ENCODE results near the gene CDKN2B.

The CDKN2B gene

GRCh38 chr9:22033012-22033630 is 24.0 kb upstream of the CDKN2B start:
- no peak for DNase-seq

- DNase-seq: no peak
Observed at GRCh38 chr9:22031655-22032411, 22.7 kb upstream of the CDKN2B start.

DNA sequence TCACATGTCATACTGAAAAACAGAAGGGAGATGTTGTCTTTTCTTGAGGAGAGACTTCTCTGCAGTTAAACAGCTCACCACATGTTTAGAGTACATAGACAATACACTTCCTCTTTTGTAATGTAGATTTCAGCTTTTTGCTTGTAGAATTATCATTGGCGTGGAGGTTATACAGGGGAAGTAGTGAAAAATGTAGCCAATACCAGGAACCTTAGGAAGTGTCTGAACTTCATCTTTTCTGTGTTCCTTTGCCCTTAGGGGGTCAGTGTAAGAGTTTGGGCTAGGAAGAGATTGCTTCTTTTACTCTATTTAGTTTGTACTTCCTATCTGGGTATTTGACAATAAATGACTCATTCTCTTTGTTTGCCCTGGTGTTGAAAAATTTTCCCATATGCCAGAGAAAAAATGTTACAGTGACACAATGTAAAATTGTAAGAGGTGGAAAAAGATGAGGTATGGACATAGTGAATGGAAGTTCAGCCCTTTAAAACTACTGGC is 21.0 kb upstream of the CDKN2B start:
- no peak for DNase-seq

GRCh38 chr9:22029231-22029630 is 20.1 kb upstream of the CDKN2B start:
- DNase-seq: no peak

DNA sequence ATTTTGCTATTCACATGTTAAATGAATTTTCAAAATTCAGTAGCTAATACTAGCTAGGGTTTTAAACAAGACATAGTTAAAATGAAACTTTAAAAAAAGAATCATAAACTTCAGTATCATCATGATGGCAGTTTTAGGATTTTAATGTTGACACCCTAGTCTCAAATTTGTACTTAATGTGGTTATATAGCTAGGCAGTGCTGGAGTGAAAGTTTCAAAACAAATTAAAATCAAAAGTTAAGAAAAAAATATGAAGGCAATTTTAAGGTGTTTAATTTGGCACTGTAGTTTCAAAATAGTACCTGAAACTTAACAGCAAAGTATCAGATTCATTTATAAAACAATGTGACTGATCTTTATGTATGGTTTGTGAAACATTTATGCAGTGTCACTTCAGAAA is 19.3 kb upstream of the CDKN2B start:
- DNase-seq: no peak

- DNase-seq: no peak
Observed at GRCh38 chr9:22026696-22027095, 17.6 kb upstream of the CDKN2B start.

DNA sequence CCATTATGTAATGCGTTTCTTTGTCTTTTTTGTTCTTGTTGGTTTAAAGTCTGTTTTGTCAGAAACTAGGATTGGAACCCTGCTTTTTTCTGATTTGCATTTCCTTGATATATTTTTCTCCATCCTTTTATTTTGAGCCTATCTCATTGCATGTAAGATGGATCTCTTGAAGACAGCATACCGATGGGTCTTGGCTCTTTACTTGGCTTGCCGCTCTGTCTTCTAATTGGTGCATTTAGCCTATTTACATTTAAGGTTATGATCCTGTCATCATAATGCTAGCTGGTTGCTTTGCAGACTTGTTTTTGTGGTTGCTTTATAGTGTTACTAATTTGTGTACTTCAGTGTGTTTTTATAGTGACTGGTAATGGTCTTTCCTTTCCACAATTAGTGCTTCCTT is 13.3 kb upstream of the CDKN2B start:
- DNase-seq: no peak

- DNase-seq: no peak
Observed at GRCh38 chr9:22010866-22011625, 1.9 kb upstream of the CDKN2B start.

GRCh38 chr9:22009506-22009867 is 382 bp upstream of the CDKN2B start:
- no peak for DNase-seq

DNA sequence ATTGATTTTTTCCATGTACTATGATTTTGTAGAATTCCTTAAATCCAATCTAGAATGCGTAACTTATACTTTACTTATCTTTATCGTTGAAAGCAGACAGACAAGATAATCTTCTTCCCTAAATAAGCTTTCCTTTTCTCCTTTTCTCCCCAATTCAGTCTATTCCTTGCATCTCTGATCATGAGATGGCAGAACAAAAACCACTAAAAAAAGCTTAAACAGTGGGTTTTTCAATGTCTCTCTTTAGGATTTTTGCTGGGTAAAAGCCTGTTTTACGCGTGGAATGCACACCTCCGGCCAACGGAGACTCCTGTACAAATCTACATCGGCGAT is 755 bp downstream of the CDKN2B start:
- DNase-seq: no peak

DNA sequence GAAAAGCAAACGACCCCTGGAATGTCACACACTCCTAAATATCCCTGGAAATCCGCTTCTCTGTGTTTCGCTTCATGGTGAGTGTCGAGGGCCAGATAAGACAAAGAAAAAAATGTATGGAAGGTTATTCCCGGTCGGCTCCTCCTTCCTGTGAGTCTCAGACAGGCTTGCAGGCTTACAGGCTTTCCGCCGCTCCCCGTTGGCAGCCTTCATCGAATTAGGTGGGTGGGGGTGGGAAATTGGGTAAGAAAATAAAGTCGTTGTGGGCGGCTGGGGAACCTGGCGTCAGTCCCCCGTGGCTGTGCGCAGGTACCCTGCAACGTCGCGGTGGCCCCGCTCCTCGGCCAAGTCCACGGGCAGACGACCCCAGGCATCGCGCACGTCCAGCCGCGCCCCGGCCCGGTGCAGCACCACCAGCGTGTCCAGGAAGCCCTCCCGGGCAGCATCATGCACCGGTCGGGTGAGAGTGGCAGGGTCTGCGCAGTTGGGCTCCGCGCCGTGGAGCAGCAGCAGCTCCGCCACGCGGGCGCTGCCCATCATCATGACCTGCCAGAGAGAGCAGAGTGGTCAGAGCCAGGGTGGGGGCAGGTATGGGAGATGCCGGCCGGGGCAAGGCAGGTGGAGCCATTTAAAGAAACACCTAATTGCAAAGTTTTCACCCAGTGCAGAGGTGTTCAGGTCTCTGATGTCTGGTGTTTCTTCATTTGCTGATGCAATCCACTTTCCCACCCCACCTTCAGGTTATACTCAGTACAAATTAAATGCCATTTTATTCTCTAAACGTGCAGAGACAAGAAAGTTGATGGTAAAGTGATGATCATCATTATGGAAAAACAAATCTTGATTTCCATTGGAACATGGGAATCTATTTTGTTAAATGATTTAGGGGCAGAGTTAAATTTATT is 3.2 kb downstream of the CDKN2B start:
- no peak for DNase-seq

DNA sequence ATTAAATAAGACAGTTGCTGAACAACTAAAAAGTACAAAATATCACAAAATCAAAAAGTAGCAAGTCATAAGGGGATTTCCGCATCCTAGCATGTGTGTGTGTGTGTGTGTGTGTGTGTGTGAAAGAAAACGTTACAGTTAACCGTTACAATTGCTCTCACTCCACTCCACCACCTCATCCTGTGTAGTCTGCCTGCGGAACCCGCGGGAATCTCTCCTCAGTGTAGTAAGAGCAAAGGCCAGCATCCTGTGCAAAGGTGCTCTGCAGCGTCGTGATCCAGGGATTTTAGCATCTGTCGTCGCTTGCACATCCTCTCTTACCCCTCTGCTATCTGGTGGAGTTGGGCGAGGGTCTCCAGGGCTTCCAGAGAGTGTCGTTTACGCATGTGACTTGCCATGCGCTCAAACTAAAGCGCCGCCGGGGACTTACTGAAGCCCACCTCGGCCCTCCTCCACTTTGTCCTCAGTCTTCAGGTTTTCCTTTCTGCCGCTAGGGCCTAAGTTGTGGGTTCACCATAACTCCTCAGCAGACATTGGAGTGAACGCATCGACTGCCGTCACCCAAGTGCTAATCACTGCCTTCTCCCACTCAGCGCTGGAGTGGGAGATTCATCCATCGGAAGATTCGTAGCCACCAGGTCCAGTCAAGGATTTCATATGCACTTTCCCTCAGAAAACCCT is 3.9 kb downstream of the CDKN2B start:
- no peak for DNase-seq

- no peak for DNase-seq
Observed at GRCh38 chr9:22002038-22002437, 7.1 kb downstream of the CDKN2B start.

- no peak for DNase-seq
Observed at GRCh38 chr9:21998026-21998425, 11.1 kb downstream of the CDKN2B start.

DNA sequence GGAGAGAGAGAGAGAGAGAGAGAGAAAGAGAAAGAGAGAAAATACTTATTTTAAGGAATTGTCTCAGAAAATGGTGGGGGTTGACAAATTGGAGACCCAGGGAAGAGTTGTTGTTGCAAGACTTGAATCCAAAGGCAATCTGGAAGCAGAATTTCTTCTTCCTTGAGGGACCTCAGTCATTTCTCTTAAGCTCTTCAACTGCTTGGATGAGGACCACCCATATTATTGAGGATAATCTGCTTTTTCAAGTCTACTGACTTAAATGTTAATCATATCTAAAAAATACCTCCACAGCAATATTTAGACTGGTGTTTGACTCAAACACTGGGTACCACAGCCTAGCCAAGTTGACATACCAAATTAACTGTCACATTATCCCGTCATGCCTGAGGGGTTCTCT is 11.6 kb downstream of the CDKN2B start:
- DNase-seq: no peak

DNA sequence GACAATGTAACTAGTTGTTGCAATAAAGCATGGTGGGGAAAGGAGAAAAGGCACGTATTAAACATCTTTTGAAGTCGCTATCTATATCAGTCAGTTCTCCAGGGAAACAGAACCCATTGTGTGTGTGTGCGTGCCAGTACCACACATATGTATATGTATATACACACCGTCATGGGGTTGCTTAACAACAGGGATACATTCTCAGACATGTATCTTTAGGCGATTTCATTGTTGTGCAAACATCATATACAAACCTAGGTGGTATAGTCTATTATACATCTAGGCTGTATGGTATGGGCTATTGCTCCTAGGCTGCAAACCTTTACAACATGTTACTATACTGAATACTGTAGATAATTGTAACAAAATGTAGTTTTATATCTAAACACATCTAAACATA is 12.2 kb downstream of the CDKN2B start:
- no peak for DNase-seq

DNA sequence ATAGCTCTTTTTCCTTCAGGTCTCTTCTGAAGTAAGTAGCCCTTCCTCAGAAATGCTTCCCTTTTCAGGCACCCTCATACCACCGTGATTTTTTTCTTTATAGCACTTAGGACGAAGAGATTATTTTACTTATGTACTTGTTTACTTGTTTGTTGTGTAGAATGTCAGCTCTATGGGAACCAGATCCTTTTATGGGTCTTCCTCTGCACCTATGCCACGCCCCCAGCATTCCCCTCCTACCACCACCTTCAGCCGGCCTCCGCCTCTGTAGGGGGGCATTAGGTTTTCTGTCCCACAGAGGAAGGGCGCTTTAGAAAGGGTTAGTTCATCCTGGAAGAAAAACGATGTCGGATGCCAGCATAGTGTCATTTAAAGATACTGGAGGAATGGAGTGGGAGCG is 12.7 kb downstream of the CDKN2B start:
- no peak for DNase-seq

- DNase-seq: peak; percentile 19
Observed at GRCh38 chr9:21995666-21996398, 13.3 kb downstream of the CDKN2B start.

DNA sequence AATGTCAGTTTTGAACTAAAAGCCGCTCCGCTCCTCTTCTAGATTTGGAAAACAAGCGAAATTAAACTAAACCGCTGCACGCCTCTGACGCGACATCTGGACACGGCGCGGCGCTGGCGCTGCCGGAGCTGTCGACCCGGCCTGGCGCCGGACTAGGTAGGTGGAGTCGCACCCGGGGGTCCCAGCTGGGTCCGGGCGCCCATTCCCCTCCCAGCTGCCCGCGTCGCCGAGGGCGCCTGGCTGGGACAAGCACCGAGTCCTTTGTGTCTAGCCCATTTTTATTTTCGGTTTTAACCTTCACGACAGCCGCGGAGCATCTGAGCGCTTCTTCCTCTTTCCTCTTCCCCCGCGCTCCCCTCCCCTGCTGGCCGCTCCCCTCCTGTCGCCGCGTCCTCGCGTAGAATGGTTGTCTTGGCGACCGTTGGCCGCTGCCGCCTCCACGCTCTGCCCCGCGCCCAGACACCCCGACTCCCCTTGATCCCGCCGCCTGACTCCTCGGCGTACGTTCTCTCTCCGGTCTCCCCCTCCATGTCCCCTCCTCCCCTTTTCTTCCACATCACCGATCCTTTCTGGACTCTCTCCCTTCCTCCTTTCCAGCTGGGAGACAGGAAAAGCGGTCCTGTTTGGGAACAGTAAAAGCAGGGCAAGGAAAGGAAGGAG is 14.0 kb downstream of the CDKN2B start:
- DNase-seq: peak; percentile 81

GRCh38 chr9:21994556-21995005 is 14.5 kb downstream of the CDKN2B start, which contains the start of gene CDKN2B-AS1:
Gene CDKN2B-AS1 (plus strand): TSS chr9:21994791.
- DNase-seq: peak; percentile 56

Measured in activated naive CD4-positive, alpha-beta T cell treated with Interleukin-2 at 50 U/mL for 16 hours (primary cell).